ENCODE measurements around the gene CDH4. TPM values are rescaled to one million over a fixed set of nuclear protein-coding genes. Genes with fewer than 3 reads are reported as not detected.

CDH4 gene
- total RNA-seq, 1 experiment from 2014 or later, result not detected

- Histone ChIP-seq H3K27me3 (ENCODE audit: control insufficient read depth, insufficient read depth, low read length) (peaks cover 2% of the 10 kb centered on the region; the same call in 1 of the 2 replicates), H3K36me3 (ENCODE audit: control insufficient read depth, insufficient read depth, low read length) (no peaks in the 10 kb centered on the region), H3K4me1 (ENCODE audit: control insufficient read depth, insufficient read depth, low read length) (no peaks in the 10 kb centered on the region), H3K9me3 (ENCODE audit: control insufficient read depth, insufficient read depth, low read depth, low read length) (no peaks in the 10 kb centered on the region), H3K4me3 (ENCODE audit: low read depth in 2 of 2, low read length in 2 of 2) (no peak overlapping the region), H3K27ac (ENCODE audit: low read length) (no peak overlapping the region)
- DNase-seq (ENCODE audit: low read depth, low spot score) (no peak), ATAC-seq (no peak)
- BruUV-seq (replicated peaks), result no TSS peak
- in situ Hi-C loops (cut with HindIII; ENCODE audit: low pct_unique_long_range_greater_than_20kb, low sequenced_read_pairs), result no loop called here
- ChIA-PET POLR2A (no interaction called here), CTCF (no interaction called here)
- intact Hi-C loops (cut with micrococcal nuclease; ENCODE audit: unreplicated experiment), result no loop called here
- TF ChIP-seq, protein P1, sequence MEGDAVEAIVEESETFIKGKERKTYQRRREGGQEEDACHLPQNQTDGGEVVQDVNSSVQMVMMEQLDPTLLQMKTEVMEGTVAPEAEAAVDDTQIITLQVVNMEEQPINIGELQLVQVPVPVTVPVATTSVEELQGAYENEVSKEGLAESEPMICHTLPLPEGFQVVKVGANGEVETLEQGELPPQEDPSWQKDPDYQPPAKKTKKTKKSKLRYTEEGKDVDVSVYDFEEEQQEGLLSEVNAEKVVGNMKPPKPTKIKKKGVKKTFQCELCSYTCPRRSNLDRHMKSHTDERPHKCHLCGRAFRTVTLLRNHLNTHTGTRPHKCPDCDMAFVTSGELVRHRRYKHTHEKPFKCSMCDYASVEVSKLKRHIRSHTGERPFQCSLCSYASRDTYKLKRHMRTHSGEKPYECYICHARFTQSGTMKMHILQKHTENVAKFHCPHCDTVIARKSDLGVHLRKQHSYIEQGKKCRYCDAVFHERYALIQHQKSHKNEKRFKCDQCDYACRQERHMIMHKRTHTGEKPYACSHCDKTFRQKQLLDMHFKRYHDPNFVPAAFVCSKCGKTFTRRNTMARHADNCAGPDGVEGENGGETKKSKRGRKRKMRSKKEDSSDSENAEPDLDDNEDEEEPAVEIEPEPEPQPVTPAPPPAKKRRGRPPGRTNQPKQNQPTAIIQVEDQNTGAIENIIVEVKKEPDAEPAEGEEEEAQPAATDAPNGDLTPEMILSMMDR (IDR thresholded peaks at IDR 0.05), result no peak
- TF ChIP-seq SIN3A (IDR thresholded peaks at IDR 0.05; ENCODE audit: borderline replicate concordance, insufficient read depth, low read depth, low read length), result no peak
- no peak for TF ChIP-seq POLR2AphosphoS5 (IDR thresholded peaks at IDR 0.05; ENCODE audit: low read depth, low read length)
- no peak for TF ChIP-seq TCF7L2 (IDR thresholded peaks at IDR 0.05; ENCODE audit: low read depth, low read length)
Observed at GRCh38 chr20:61520076-61520892, 268.2 kb downstream of the CDH4 start.

DNA sequence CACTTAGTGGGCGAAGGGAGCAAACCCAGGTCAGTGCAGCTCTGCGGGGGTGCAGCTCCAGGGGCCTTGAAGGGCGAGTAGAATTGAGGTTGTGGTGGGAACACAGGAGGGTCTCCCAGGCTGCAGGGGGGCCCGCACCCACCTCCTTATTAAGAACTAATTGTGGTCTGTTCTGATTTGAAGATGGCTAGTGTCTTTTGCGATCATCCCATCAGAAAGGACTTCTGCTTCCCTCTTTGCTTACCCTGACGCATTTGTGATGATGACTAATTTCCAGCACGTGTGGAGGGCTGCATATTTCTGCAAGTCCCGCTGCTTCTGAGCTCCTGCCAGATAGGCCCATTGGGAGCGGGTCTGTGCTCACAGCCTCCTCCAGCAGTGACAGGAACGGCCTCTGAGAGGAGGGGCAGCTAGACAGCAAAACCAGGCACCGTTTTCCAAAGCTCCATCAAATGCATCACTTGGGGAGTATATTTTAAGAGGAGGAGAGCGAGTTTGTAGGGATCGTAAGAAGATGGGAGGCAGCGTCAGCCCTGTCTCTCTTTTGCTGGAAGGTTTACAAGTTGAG lies 268.9 kb downstream of the CDH4 start:
- no TSS peak for BruUV-seq (replicated peaks)
- H3K27me3 ChIP-seq (ENCODE audit: control insufficient read depth, insufficient read depth, low read length), result peaks cover 2% of the 10 kb centered on the region; the same call in 1 of the 2 replicates
- no peaks in the 10 kb centered on the region for H3K36me3 ChIP-seq (ENCODE audit: control insufficient read depth, insufficient read depth, low read length)
- ATAC-seq (no peak), DNase-seq (ENCODE audit: low read depth, low spot score) (no peak)
- ChIA-PET POLR2A (no interaction called here), CTCF (no interaction called here)
- H3K9me3 ChIP-seq (ENCODE audit: control insufficient read depth, insufficient read depth, low read depth, low read length), result no peaks in the 10 kb centered on the region
- H3K27ac ChIP-seq (ENCODE audit: low read length), result no peak overlapping the region
- intact Hi-C loops (cut with micrococcal nuclease; ENCODE audit: unreplicated experiment) (no loop called here), in situ Hi-C loops (cut with HindIII; ENCODE audit: low pct_unique_long_range_greater_than_20kb, low sequenced_read_pairs) (no loop called here)
- no peaks in the 10 kb centered on the region for H3K4me1 ChIP-seq (ENCODE audit: control insufficient read depth, insufficient read depth, low read length)
- no peak overlapping the region for H3K4me3 ChIP-seq (ENCODE audit: low read depth in 2 of 2, low read length in 2 of 2)
- TF ChIP-seq SIN3A (IDR thresholded peaks at IDR 0.05; ENCODE audit: borderline replicate concordance, insufficient read depth, low read depth, low read length), result no peak
- TF ChIP-seq TCF7L2 (IDR thresholded peaks at IDR 0.05; ENCODE audit: low read depth, low read length), result no peak
- TF ChIP-seq, protein P1 (IDR thresholded peaks at IDR 0.05), result no peak
- TF ChIP-seq, protein P2, sequence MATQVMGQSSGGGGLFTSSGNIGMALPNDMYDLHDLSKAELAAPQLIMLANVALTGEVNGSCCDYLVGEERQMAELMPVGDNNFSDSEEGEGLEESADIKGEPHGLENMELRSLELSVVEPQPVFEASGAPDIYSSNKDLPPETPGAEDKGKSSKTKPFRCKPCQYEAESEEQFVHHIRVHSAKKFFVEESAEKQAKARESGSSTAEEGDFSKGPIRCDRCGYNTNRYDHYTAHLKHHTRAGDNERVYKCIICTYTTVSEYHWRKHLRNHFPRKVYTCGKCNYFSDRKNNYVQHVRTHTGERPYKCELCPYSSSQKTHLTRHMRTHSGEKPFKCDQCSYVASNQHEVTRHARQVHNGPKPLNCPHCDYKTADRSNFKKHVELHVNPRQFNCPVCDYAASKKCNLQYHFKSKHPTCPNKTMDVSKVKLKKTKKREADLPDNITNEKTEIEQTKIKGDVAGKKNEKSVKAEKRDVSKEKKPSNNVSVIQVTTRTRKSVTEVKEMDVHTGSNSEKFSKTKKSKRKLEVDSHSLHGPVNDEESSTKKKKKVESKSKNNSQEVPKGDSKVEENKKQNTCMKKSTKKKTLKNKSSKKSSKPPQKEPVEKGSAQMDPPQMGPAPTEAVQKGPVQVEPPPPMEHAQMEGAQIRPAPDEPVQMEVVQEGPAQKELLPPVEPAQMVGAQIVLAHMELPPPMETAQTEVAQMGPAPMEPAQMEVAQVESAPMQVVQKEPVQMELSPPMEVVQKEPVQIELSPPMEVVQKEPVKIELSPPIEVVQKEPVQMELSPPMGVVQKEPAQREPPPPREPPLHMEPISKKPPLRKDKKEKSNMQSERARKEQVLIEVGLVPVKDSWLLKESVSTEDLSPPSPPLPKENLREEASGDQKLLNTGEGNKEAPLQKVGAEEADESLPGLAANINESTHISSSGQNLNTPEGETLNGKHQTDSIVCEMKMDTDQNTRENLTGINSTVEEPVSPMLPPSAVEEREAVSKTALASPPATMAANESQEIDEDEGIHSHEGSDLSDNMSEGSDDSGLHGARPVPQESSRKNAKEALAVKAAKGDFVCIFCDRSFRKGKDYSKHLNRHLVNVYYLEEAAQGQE (IDR thresholded peaks at IDR 0.05; ENCODE audit: insufficient read depth in 1 of 2, low read depth in 2 of 2, low read length in 1 of 2), result no peak
- TF ChIP-seq POLR2AphosphoS5 (IDR thresholded peaks at IDR 0.05; ENCODE audit: low read depth, low read length), result no peak
